AG04449 (cell line): ENCODE data around the gene UQCC2.

Experiments used
- CTCF ChIA-PET: fragments of 350-600 bp; formaldehyde crosslinking; extraction: SDS; loops from one replicate; lab custom pipeline; 2021; ENCODE audit warnings: antibody characterized with exemption; lab: Yijun Ruan, JAX
- POLR2A ChIA-PET: fragments of 400-600, 350-600 bp; formaldehyde crosslinking; extraction: SDS; loops from one replicate; lab custom pipeline; 2020; ENCODE audit warnings: antibody characterized with exemption, inconsistent platforms; lab: Yijun Ruan, JAX
- DNase-seq: peaks from one replicate; pipeline ENCODE4 v3.0.0-alpha.2; 2010; ENCODE audit warnings: low read depth, low spot score
- H3K4me3 ChIP-seq: 2 replicates; pipeline ENCODE4 v1.5.1; 2011; ENCODE audit warnings: low read depth, mild to moderate bottlenecking, control low read depth, low read length
- TF ChIP-seq, protein P1 (sequence below): IDR thresholded peaks from one replicate; pipeline ENCODE4 v1.5.1; 2011; ENCODE audit warnings: mild to moderate bottlenecking, moderate library complexity, low read length, control low read depth, inconsistent platforms; ENCODE audit not compliant: insufficient read depth; ENCODE audit errors: missing control alignments

Gene UQCC2

GRCh38 chr6:33718713-33719112 lies 7.2 kb upstream of the UQCC2 start:
- DNase-seq, result no peak
- POLR2A ChIA-PET, result no interaction called here
- no peak overlapping the region for H3K4me3 ChIP-seq
- TF ChIP-seq, protein P1, sequence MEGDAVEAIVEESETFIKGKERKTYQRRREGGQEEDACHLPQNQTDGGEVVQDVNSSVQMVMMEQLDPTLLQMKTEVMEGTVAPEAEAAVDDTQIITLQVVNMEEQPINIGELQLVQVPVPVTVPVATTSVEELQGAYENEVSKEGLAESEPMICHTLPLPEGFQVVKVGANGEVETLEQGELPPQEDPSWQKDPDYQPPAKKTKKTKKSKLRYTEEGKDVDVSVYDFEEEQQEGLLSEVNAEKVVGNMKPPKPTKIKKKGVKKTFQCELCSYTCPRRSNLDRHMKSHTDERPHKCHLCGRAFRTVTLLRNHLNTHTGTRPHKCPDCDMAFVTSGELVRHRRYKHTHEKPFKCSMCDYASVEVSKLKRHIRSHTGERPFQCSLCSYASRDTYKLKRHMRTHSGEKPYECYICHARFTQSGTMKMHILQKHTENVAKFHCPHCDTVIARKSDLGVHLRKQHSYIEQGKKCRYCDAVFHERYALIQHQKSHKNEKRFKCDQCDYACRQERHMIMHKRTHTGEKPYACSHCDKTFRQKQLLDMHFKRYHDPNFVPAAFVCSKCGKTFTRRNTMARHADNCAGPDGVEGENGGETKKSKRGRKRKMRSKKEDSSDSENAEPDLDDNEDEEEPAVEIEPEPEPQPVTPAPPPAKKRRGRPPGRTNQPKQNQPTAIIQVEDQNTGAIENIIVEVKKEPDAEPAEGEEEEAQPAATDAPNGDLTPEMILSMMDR, result no peak
- CTCF ChIA-PET, result interaction anchor here (2.5 kb wide), 1 partner anchor 7 kb away, joined by 12 read pairs; the partner anchor contains the start of gene UQCC2

DNA sequence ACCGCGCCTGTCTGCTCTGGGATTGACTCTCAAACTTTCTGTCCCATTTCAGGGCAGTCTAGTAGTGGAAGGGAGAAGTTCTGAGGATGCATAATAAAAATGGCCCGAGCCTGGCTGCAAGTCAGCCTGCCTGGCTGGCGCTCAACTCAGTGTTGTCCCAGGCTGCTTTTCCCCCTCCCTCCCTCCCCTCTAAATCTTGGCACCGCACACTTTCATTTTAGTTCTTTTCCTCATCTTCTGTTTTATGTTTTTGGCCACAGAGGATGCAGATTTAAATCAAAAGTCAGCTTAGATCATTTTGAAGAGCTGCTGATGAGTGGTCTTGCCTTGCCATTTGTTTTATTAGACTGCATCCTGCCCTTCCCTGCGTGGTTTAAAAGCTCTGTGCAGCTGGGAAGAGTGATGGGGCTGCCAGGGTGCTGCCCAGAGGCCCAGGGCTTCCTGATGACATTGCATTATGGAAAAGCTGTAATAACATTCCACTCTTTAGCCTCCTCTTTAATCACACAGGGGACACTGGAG lies 6.5 kb upstream of the UQCC2 start:
- TF ChIP-seq, protein P1, result no peak
- POLR2A ChIA-PET, result no interaction called here
- no peak overlapping the region for H3K4me3 ChIP-seq
- CTCF ChIA-PET, result no interaction called here
- DNase-seq, result no peak

GRCh38 chr6:33716890-33717632 lies 5.6 kb upstream of the UQCC2 start:
- DNase-seq, result no peak
- ChIA-PET POLR2A (no interaction called here), CTCF (interaction anchor here (0.8 to 1.3 kb wide), 5 partner anchors 9 to 310 kb away, joined by 3 to 8 read pairs (median 3); no protein-coding TSS in a partner anchor)
- TF ChIP-seq, protein P1, result no peak
- no peak overlapping the region for H3K4me3 ChIP-seq

DNA sequence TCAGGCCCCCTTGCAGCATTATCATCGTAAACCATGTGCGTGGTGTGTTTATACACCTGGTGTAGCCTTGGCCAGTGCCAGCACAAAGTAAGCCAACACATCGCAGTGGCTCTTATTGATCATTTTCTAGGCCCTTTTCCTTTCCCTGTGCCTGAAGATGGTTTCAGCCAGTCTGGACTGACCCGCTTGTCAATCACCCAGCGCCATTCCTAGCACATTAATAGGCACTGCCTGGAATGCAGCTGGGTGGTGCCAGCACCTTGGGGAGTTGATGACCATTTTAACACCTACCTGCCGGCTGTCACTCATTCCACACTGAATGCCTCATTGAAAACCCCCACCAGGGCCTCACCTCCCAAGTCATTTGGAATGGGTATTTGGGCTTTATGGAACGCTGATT lies 4.9 kb upstream of the UQCC2 start:
- POLR2A ChIA-PET, result no interaction called here
- TF ChIP-seq, protein P1, result no peak
- no peak for DNase-seq
- CTCF ChIA-PET, result interaction anchor here (0.8 to 2.3 kb wide), 9 partner anchors 9 to 439 kb away, joined by 3 to 11 read pairs (median 5); no protein-coding TSS in a partner anchor
- no peak overlapping the region for H3K4me3 ChIP-seq

DNA sequence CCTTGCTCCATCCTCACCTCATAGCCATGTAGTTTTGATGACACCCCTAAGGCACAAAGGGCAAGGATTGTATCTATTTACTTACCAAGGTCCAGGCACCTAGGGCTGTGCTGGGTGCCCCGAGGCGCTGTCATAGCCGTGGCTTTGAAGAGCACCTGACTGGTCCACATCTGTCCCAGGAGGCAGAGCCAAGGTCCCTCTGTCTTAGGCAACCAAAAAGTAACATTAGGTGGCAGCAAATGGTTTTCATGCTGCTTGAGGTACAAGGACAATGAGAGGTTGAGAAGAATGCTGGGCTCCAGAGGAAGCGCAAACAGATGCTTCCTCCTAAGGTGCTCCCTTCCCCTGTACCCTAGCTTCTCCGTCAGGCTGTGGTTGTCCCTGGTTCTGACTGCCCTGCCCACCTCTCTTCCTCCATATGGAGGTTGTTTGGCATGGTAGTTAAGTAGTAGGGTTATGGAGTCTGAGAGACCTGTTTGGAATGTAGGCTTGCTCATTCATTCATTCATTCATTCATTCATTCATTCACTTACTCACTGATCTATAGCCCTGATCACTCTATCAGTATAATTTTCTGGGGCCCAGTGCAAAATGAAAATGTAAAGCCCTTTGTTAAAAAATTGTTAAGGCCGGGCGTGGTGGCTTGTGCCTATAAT lies 3.0 kb upstream of the UQCC2 start:
- ChIA-PET POLR2A (no interaction called here), CTCF (interaction anchor here (0.9 to 16.2 kb wide), 13 partner anchors 8 to 449 kb away, joined by 3 to 539 read pairs (median 5); partner anchors contain the start of gene BAK1)
- DNase-seq, result no peak
- TF ChIP-seq, protein P1, result no peak
- H3K4me3 ChIP-seq, result no peak overlapping the region

DNA sequence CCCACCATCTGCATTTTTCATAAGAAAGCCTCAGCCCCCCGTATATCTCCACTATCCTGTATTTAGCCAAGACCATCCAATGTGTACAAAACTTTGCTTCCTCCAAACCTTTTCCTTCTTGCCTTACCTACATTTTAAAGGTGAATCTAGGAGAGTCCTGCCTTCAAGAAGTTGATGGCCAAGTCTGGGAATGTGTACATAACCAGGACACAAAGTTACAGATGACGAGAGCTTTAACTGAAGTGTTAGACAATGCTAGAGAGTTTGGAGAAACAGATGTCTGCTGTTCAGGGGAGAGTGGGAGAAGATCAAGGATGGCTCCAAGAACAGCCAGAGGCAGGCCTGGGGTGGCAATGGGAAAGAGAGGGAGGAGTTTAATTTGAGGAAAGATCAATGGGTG lies 2.3 kb upstream of the UQCC2 start:
- CTCF ChIA-PET, result interaction anchor here (1.2 to 16.2 kb wide), 8 partner anchors 9 to 441 kb away, joined by 3 to 539 read pairs (median 34); partner anchors contain the start of gene BAK1
- POLR2A ChIA-PET, result no interaction called here
- H3K4me3 ChIP-seq, result no peak overlapping the region
- TF ChIP-seq, protein P1, result no peak
- no peak for DNase-seq
